GM12891 (cell line): Measurements from ENCODE around the gene UNC119B.

Experiments
- POLR2A ChIP-seq: IDR thresholded peaks from 2 replicates; pipeline ENCODE4 v1.6.1; 2011; ENCODE audit warnings: low read depth, low read length, control low read depth
- POLR2AphosphoS5 ChIP-seq: IDR thresholded peaks from 2 replicates; pipeline ENCODE4 v1.6.1; 2011; ENCODE audit warnings: low read depth, low read length, control low read depth
- TAF1 ChIP-seq: IDR thresholded peaks from 2 replicates; pipeline ENCODE4 v1.6.1; 2011; ENCODE audit warnings: low read depth, low read length, control low read depth

DNA sequence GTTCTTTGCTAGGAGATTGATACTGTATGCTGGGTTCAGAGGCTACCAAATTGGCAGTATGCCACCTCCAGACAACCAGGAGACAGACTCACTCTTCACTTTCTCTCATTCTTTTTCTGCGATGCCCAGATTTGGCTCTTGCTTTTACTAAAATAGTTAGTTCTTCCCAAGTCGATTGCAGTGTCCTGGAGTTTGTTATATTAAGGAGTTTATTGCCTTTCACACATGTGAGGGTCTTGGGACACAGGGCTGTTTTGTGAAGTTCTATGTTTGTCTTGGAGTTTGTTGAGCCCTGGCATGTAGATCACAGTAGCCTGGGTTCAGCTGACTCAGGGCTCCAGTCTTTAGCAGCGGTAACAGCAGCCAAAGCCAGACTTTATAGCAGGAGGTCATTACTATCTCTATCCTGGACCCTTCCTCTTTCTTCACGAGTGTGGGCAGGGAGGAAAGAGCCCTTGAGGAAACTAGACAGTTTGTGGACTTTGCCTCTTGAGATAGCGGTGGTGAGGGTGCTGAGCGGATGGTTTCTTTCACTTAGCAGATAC is 21.7 kb upstream of the UNC119B start:
- TF ChIP-seq TAF1 = no peak
- no peak for TF ChIP-seq POLR2AphosphoS5
- no peak for TF ChIP-seq POLR2A
